ENCODE data around the gene GDPGP1.
"Not testable (repeated sequence)": the region's sequence is repeated elsewhere in the genome, so short reads cannot be mapped to it uniquely, and the experiment has no call there.

- not testable (repeated sequence) for TF ChIP-seq CTCF, POLR2A (IDR thresholded peaks at IDR 0.05)
Observed at GRCh38 chr15:90281637-90282036, 47.6 kb downstream of the GDPGP1 start.
